Activated T-helper 1 cell treated with anti-CD3 and anti-CD28 coated beads, Interleukin-12 subunit alpha, Interleukin-12 subunit beta, Interleukin-2, Interleukin-4 antibody, amounts not matched to agents 30 ng/mL and 10 ng/mL and 1 ng/mL, durations not matched to agents 14 hours and 24 hours and 36 hours (primary cell): ENCODE results near the gene RNPS1. TPM values are rescaled to one million over a fixed set of nuclear protein-coding genes. Genes with fewer than 3 reads are reported as not detected.

Source experiments
- DNase-seq: peaks from one replicate; pipeline ENCODE4 v3.0.0; 2021; ENCODE audit warnings: low spot score
- H3K27ac Mint-ChIP-seq: one replicate; pipeline ENCODE4 v1.8.0; 2021; ENCODE audit warnings: mild to moderate bottlenecking, mixed read lengths
- H3K27me3 Mint-ChIP-seq: one replicate; pipeline ENCODE4 v1.8.0; 2022; ENCODE audit warnings: mild to moderate bottlenecking, moderate library complexity, mixed read lengths; ENCODE audit not compliant: insufficient read depth
- H3K36me3 Mint-ChIP-seq: one replicate; pipeline ENCODE4 v1.8.0; 2021; ENCODE audit warnings: low read depth, mixed read lengths
- H3K4me1 Mint-ChIP-seq: one replicate; pipeline ENCODE4 v1.8.0; 2021; ENCODE audit warnings: low read depth, mixed read lengths
- H3K4me3 Mint-ChIP-seq: one replicate; pipeline ENCODE4 v1.8.0; 2021; ENCODE audit warnings: mild to moderate bottlenecking, moderate library complexity, mixed read lengths
- H3K9me3 Mint-ChIP-seq: one replicate; pipeline ENCODE4 v1.8.0; 2021; ENCODE audit warnings: mixed read lengths
- intact Hi-C: fragments of 100-400 bp; cut with micrococcal nuclease; formaldehyde crosslinking; loops from one replicate; pipeline ENCODE4 v1.15.1; 2024
- total RNA-seq: library from RNA; stranded (reverse); gene quantifications from 2 replicates; pipeline ENCODE4 v1.2.3, GENCODE V29; 2022

RNPS1 gene
- total RNA-seq, 1 donor from 2014 or later: 398 TPM

DNA sequence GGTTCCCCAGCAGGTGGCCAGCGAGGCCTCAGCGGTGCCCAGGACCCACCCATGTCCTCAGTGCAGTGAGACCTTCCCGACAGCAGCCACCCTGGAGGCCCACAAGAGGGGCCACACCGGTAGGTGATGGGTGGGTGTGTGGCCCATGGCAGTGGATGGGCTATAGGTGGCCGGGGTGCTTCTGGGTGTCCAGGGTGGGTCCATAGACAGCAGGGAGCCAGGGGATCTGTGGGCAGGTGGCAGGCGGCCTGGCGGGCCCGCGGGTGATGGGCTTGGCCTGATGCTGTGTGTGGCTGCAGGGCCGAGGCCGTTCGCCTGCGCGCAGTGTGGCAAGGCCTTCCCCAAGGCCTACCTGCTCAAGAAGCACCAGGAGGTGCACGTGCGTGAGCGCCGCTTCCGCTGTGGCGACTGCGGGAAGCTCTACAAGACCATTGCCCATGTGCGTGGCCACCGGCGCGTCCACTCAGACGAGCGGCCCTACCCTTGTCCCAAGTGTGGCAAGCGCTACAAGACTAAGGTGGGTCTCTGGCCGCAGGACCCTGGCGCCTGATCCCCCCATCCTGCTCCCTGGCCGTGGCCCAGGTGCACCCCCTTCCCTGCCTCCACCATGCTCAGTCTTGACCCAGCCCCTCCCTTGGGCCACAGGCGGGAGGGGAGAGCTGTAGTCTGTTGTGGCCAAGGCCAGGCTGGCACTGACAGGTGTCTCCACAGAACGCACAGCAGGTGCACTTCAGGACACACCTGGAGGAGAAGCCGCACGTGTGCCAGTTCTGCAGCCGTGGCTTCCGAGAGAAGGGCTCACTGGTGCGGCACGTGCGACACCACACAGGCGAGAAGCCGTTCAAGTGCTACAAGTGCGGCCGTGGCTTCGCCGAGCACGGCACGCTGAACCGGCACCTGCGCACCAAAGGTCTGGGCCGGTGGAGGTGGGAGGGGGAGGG is 33.8 kb downstream of the RNPS1 start:
- Mint-ChIP-seq H3K4me1 (no peaks in the 10 kb centered on the region), H3K27me3 (peaks cover 2% of the 10 kb centered on the region), H3K9me3 (no peaks in the 10 kb centered on the region), H3K36me3 (peaks cover 9% of the 10 kb centered on the region), H3K4me3 (no peak overlapping the region), H3K27ac (no peak overlapping the region)
- DNase-seq: no peak
- intact Hi-C loops: no loop called here

DNA sequence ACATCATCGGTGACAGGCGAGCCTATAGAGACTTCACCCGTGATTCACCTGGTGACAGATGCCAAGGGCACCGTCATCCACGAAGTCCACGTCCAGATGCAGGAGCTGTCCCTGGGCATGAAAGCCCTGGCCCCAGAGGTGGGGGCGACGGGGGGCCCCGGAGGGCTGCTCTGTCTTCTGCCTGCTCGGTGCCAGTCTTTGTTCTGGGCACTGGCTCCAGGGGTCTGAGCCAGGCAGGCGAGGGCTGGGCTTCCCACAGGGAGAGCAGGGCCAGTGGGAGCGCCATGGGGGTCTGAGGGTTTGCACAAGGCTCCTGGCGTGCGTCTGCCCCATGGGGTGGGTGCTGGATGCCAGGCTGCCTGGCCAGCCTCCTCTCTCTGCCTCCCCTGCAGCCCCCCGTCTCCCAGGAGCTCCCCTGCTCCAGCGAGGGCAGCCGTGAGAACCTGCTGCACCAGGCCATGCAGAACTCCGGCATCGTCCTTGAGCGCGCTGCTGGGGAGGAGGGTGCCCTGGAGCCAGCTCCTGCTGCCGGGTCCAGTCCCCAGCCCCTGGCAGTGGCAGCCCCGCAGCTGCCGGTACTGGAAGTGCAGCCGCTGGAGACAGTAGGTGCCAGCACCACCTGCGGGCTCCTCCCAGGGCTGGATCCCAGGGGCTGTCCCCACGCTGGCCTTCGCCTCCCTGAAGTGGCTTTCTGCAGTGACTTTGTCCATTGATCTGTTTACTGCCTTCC is 34.7 kb downstream of the RNPS1 start:
- intact Hi-C loops: no loop called here
- Mint-ChIP-seq H3K36me3 (peaks cover 9% of the 10 kb centered on the region), H3K27ac (no peak overlapping the region), H3K9me3 (no peaks in the 10 kb centered on the region), H3K4me3 (no peak overlapping the region), H3K4me1 (no peaks in the 10 kb centered on the region), H3K27me3 (peaks cover 2% of the 10 kb centered on the region)
- no peak for DNase-seq

DNA sequence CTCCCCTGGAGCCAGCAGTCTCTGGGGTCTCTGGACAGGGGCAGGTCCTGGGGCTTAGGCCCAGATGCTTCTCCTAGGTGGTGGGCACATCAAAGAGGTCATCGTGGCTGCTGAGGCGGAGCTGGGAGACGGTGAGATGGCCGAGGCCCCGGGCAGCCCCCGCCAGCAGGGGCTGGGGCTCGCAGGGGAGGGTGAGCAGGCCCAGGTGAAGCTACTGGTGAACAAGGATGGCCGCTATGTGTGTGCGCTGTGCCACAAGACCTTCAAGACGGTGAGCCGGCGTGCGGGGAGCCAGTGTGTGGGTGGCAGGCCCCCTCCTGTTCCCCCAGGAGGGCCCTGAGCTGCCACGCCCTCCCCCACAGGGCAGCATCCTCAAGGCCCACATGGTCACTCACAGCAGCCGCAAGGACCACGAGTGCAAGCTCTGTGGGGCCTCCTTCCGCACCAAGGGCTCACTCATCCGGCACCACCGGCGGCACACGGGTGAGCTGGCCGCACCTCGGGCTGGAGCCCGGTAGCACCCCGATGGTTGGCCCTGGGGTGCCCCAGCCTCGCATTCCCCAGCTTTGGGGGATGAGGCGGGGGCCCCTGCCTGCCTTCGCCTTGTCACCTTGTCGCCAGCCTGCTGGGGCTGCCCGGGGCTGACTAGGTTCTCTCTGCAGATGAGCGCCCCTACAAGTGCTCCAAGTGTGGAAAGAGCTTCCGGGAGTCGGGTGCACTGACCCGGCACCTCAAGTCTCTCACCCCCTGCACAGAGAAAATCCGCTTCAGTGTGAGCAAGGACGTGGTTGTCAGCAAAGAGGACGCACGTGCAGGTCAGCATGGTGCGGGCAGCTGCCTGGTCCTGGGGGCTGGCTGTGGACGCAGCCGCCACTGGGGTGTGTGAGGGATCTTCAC is 35.6 kb downstream of the RNPS1 start:
- H3K4me1 Mint-ChIP-seq: no peaks in the 10 kb centered on the region
- intact Hi-C loops: no loop called here
- H3K36me3 Mint-ChIP-seq: peaks cover 9% of the 10 kb centered on the region
- H3K27ac Mint-ChIP-seq: no peak overlapping the region
- no peak for DNase-seq
- no peaks in the 10 kb centered on the region for H3K9me3 Mint-ChIP-seq
- H3K27me3 Mint-ChIP-seq: peaks cover 2% of the 10 kb centered on the region
- H3K4me3 Mint-ChIP-seq: no peak overlapping the region

DNA sequence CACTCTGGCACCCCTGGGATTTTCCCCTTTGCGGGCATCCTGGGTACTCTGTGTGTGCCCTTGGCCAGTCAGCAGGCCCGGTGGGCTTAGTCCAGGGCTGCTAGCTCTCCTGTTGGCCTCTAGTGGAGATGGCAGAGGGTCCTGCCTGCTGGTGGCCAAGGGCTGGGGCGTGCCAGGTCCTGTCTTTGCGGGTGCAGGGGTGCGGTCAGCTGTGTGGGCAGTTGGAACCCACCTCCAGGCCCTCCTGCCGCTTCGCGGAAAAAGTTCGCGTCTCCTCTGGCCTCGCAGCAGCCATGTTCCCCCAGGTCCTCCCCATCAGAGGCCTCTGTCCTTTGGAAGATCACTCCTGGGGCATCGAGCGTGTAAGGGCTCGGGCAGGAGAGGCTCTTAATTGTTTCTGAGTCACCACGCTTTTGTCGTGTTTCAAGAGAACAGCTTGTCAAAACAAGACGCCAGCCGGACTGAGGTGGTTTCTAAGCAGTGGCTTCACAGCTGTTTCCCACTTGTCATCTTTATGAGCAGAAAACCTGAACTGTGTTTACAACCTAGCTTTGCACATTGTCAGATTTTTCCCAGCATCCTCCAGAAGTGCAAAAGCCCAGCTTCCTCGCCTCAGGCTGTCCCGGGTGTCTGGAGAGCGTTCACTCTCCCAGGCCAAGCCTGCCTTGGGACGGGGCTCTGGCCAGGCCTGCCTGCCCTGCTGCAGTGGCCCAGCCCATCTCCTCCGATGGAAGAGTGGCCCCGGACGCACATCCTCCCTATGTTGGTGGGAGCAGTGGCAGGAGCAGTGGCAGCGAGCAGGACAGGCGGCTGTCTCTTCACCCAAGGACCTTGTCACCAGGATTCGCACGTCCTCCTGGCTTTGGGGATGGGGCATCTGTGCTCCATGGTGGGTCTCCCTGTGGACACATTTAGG is 36.7 kb downstream of the RNPS1 start:
- DNase-seq: no peak
- intact Hi-C loops: no loop called here
- peaks cover 2% of the 10 kb centered on the region for H3K27me3 Mint-ChIP-seq
- H3K4me1 Mint-ChIP-seq: no peaks in the 10 kb centered on the region
- H3K9me3 Mint-ChIP-seq: no peaks in the 10 kb centered on the region
- no peak overlapping the region for H3K27ac Mint-ChIP-seq
- H3K4me3 Mint-ChIP-seq: no peak overlapping the region
- H3K36me3 Mint-ChIP-seq: peaks cover 9% of the 10 kb centered on the region

DNA sequence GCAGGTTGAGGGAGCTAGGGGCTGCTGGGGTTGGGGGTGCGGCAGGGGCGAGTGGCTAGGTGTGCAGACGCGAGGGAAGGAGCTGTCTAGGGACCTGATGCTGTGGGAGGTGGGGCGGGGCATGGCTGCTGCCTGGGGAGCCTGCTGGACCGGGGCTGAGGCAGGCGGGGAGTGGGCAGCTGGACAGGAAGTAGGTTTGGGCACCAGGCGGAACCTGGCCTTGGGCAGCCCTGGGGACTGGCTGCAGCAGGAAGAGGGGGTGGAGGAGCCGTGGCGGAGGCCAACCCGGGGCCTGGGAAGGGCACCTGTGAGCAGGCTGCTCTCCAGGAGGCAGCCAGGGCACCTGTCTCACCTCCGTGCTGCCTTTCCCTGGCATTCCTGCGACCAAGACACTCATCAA is 37.5 kb downstream of the RNPS1 start:
- Mint-ChIP-seq H3K9me3 (no peaks in the 10 kb centered on the region), H3K27ac (no peak overlapping the region), H3K27me3 (peaks cover 1% of the 10 kb centered on the region), H3K4me1 (no peaks in the 10 kb centered on the region), H3K36me3 (peaks cover 7% of the 10 kb centered on the region), H3K4me3 (no peak overlapping the region)
- no peak for DNase-seq
- intact Hi-C loops: no loop called here

DNA sequence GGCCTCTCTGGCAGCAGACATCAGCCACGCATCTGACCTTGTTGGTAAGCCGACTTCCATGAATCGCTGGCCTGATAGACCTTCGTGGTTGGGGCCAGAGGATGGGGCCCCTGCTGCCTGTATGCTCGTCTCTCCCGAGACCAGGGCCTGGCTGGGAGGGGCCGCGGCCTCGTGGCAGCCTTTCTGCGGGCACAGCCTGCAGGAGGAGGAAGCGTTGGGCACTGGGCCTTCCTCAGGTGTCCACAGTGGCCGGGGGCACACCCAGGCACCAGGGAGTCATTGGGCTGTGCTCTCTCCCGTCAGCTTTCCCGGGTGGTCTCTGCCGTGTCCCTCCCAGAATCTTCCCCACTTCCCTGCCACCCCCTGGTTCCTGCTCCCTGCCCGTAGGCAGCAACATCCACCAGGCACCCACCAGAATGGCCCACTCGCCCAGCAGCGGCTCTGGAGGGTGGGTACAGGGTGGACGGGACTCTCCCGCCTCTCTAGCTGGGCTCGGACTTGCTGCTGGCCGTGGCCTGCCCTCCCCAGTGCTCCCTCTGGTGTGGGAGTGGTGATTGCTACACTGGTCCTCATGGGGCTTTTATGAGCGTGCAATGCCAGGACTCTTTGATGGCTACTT is 38.2 kb downstream of the RNPS1 start:
- intact Hi-C loops: no loop called here
- Mint-ChIP-seq H3K4me3 (no peak overlapping the region), H3K4me1 (peaks cover 3% of the 10 kb centered on the region), H3K27me3 (no peaks in the 10 kb centered on the region), H3K27ac (no peak overlapping the region), H3K9me3 (no peaks in the 10 kb centered on the region), H3K36me3 (peaks cover 4% of the 10 kb centered on the region)
- no peak for DNase-seq

DNA sequence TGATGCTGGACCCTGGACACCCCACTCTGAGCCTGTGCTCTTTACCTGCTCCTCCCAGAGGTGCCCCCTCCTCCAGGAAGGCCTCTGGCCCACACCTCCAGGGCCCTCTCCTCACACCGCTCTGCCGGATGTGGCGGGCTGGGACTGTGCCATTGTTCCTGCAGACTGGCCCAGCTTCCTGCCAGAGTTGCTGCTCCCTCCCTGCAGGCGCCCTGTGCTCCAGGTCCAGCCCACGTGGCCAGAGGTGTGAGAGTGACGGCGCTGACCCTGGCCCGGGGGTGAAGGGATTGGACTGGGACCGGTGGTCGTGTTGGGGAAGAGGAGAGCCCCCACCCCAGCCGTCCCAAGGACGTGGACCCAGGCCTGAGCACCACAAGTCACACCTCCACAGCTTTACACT is 38.8 kb downstream of the RNPS1 start:
- H3K36me3 Mint-ChIP-seq: peaks cover 4% of the 10 kb centered on the region
- no peak for DNase-seq
- no peak overlapping the region for H3K27ac Mint-ChIP-seq
- no peaks in the 10 kb centered on the region for H3K9me3 Mint-ChIP-seq
- H3K4me1 Mint-ChIP-seq: peaks cover 9% of the 10 kb centered on the region
- H3K27me3 Mint-ChIP-seq: no peaks in the 10 kb centered on the region
- intact Hi-C loops: no loop called here
- no peak overlapping the region for H3K4me3 Mint-ChIP-seq

DNA sequence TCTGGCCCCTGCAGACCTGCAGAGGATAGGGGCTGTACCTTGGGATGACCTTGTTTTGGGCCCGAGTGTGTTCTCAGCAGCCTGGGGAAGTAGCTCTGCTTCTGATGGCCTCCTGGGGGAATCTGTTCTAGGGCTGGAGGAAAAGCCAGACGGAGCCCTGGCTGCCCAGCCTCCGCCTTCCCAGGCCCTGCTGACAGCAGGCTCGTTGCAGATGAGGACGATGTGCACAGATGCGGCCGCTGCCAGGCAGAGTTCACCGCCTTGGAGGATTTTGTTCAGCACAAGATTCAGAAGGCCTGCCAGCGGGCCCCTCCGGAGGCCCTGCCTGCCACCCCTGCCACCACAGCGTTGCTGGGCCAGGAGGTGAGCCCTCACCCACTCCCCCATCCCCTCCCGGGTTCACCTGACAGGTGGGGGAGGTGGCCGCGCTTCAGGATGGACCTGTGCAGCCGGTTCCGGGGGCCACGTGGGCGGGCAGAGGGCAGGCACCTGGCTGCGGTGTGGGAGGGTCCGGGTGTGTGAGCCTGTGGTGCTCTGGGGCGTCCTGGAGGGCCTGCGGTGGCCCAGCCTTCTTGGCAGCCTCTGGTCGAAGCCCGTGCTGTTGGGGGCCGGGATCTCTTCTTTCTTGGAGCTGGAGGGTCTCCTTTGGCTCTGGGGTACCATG is 39.6 kb downstream of the RNPS1 start:
- Mint-ChIP-seq H3K27me3 (no peaks in the 10 kb centered on the region), H3K9me3 (no peaks in the 10 kb centered on the region), H3K27ac (no peak overlapping the region), H3K36me3 (peaks cover 4% of the 10 kb centered on the region), H3K4me3 (no peak overlapping the region), H3K4me1 (peaks cover 9% of the 10 kb centered on the region)
- no peak for DNase-seq
- intact Hi-C loops: no loop called here

DNA sequence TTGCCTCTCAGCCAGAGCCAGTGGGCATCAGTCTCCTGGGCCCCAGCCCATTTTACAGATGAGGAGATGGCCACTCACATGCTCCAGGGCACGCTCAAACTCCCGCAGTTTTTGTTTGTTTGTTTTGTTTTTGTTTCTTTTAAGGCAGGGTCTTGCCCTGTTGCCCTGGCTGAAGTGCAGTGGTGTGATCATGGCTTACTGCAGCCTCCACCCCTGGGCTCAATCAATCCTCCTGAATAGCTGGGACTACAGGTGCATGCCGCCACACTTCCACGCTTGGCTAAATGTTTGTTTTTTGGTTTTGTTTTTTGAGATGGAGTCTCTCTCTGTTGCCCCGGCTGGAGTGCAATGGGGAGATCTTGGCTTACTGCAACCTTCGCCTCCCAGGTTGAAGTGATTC is 41.0 kb downstream of the RNPS1 start:
- Mint-ChIP-seq H3K9me3 (no peaks in the 10 kb centered on the region), H3K36me3 (peaks cover 4% of the 10 kb centered on the region), H3K4me1 (peaks cover 9% of the 10 kb centered on the region), H3K27me3 (no peaks in the 10 kb centered on the region), H3K4me3 (no peak overlapping the region), H3K27ac (no peak overlapping the region)
- DNase-seq: no peak
- intact Hi-C loops: no loop called here

DNA sequence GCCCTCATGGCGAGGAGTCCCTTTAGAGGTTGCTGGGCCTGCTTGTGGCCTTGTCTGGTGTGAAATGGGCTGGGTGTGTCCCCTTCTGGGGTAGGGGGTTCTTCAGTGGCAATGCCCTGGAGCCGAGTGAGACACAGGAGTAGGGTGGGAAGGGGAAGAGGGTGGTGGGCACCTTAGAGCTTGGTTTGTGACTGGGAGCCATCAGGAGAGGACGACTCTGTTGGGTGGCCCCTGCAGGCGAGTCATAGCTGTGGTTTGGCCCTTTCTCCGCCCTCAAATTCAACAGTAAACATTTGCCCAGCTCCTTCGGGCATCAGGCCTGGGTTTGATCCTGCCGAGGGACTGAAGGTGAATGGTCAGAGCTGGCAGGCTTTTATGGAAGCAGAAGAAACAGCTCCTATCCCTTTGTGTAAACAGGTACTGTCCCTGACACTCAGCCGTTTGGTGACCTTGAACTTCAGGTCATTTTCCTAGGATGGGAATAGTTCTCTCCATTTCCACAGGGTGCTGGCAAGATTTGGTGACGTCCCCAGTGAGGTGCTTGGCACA is 41.6 kb downstream of the RNPS1 start:
- no peak for DNase-seq
- no peak overlapping the region for H3K27ac Mint-ChIP-seq
- no peaks in the 10 kb centered on the region for H3K27me3 Mint-ChIP-seq
- intact Hi-C loops: no loop called here
- peaks cover 4% of the 10 kb centered on the region for H3K36me3 Mint-ChIP-seq
- H3K4me1 Mint-ChIP-seq: peaks cover 9% of the 10 kb centered on the region
- peak overlapping the region; percentile 42 for H3K4me3 Mint-ChIP-seq
- H3K9me3 Mint-ChIP-seq: no peaks in the 10 kb centered on the region

DNA sequence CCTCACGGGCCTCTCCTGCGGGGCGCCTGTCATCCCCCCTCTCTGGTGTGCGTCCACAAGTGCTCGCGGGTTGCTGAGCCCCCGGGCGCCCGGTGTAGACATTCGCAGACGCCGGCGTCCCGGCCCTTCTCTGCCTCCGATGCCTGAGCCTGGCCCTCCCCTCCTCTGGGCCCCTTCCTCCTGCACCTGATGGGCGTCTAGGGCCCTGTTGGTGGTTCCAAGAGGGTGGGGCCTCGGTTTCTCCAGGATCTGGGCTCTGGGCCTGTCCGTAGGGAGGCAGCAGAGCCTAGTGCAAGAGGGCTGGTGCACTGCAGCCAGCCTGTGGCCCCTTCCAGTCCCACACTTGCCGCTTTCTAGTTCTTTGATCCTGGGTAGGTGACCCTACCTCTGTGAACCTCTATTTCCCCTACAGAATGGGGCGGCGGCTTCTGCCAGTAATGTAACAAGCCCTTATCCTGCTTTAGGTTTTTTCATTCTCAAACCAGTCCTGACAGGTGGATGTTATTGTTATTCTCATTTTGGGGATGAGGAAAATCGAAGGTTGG is 43.9 kb downstream of the RNPS1 start:
- Mint-ChIP-seq H3K9me3 (no peaks in the 10 kb centered on the region), H3K4me1 (peaks cover 9% of the 10 kb centered on the region), H3K36me3 (no peaks in the 10 kb centered on the region), H3K27ac (peak overlapping the region; percentile 77), H3K27me3 (no peaks in the 10 kb centered on the region), H3K4me3 (peak overlapping the region; percentile 87)
- intact Hi-C loops: loop anchor here (1.0 to 2.0 kb wide), 9 partner anchors 9 to 803 kb away; partner anchors contain the start of genes ECI1, MLST8, NUBP2 and RNPS1
- peak; percentile 19 for DNase-seq
